GM19099 (cell line): ENCODE results near the gene TRMT1L.

Experiments used
- POLR2A ChIP-seq: IDR thresholded peaks from 3 replicates; pipeline ENCODE4 v1.6.1; 2011; ENCODE audit warnings: low read depth; ENCODE audit not compliant: insufficient read length; ENCODE audit errors: extremely low read depth

Gene TRMT1L

GRCh38 chr1:185156854-185157598 lies at the start of gene TRMT1L, which contains the start of gene SWT1:
Gene TRMT1L (minus strand): TSS chr1:185156953. CDS start chr1:185156712, 241 bp downstream.
Gene SWT1 (plus strand): TSS chr1:185157167. CDS start chr1:185160842, 3,675 bp downstream.
- TF ChIP-seq POLR2A = peak; percentile 93

GRCh38 chr1:185200889-185201288 lies 44.1 kb upstream of the TRMT1L start:
- no peak for TF ChIP-seq POLR2A

GRCh38 chr1:185193756-185194155 lies 37.0 kb upstream of the TRMT1L start:
- no peak for TF ChIP-seq POLR2A

- TF ChIP-seq POLR2A = no peak
Observed at GRCh38 chr1:185170291-185170848, 13.6 kb upstream of the TRMT1L start.

GRCh38 chr1:185166106-185166505 lies 9.4 kb upstream of the TRMT1L start:
- no peak for TF ChIP-seq POLR2A

GRCh38 chr1:185162491-185162890 lies 5.7 kb upstream of the TRMT1L start:
- TF ChIP-seq POLR2A = no peak

GRCh38 chr1:185159966-185160365 lies 3.2 kb upstream of the TRMT1L start:
- no peak for TF ChIP-seq POLR2A

- no peak for TF ChIP-seq POLR2A
Observed at GRCh38 chr1:185158800-185159199, 2.0 kb upstream of the TRMT1L start.

GRCh38 chr1:185157599-185158412 lies 1.1 kb upstream of the TRMT1L start:
- no peak for TF ChIP-seq POLR2A

- no peak for TF ChIP-seq POLR2A
Observed at GRCh38 chr1:185156288-185156853, 382 bp downstream of the TRMT1L start.

GRCh38 chr1:185155600-185156287 lies 1.0 kb downstream of the TRMT1L start:
- no peak for TF ChIP-seq POLR2A

- no peak for TF ChIP-seq POLR2A
Observed at GRCh38 chr1:185154912-185155513, 1.7 kb downstream of the TRMT1L start.

GRCh38 chr1:185152187-185152767 lies 4.5 kb downstream of the TRMT1L start:
- no peak for TF ChIP-seq POLR2A

GRCh38 chr1:185151215-185151614 lies 5.5 kb downstream of the TRMT1L start:
- no peak for TF ChIP-seq POLR2A
